Natural killer cell (primary cell): ENCODE measurements around the gene ADAMTS7. TPM values are rescaled to one million over a fixed set of nuclear protein-coding genes. Genes with fewer than 3 reads are reported as not detected.
A peak's percentile ranks its signal among the peaks of the same experiment; 100 is the strongest.
"Not testable (repeated sequence)": the region's sequence is repeated elsewhere in the genome, so short reads cannot be mapped to it uniquely, and the experiment has no call there.

Source experiments
- ATAC-seq, 3 donors: fragments of 150-1000 bp in 2 of 3; fragments of 200-7000 bp in 1 of 3; cut with Tn5 transposase; 1 replicate in 1 of 3; 2 replicates in 2 of 3; pipeline ENCODE4 v1.10.0; 2021; ENCODE audit warnings: mild to moderate bottlenecking in 2 of 3, moderate library complexity in 2 of 3
- DNase-seq, 2 donors: peaks; one replicate each; pipeline versions ENCODE4 v3.0.0 to v3.0.0-alpha.2; 2013 to 2021; ENCODE audit warnings: mixed read lengths in 1 of 2
- H3K27ac ChIP-seq: one replicate; pipeline ENCODE4 v1.5.1; 2013; ENCODE audit warnings: mild to moderate bottlenecking, low read length
- H3K27me3 ChIP-seq: one replicate; pipeline ENCODE4 v1.6.1; 2013; ENCODE audit warnings: low read length; ENCODE audit not compliant: control insufficient read depth, insufficient read depth
- H3K36me3 ChIP-seq: one replicate; pipeline ENCODE4 v1.6.1; 2013; ENCODE audit warnings: low read length; ENCODE audit not compliant: control insufficient read depth, insufficient read depth
- H3K4me1 ChIP-seq: one replicate; pipeline ENCODE4 v1.6.1; 2013; ENCODE audit warnings: low read length; ENCODE audit not compliant: control insufficient read depth, insufficient read depth
- H3K4me3 ChIP-seq: one replicate; pipeline ENCODE4 v1.5.1; 2013; ENCODE audit warnings: low read length
- H3K9me3 ChIP-seq: one replicate; pipeline ENCODE4 v1.6.1; 2013; ENCODE audit warnings: low read length; ENCODE audit not compliant: control insufficient read depth, insufficient read depth
- H3K27ac Mint-ChIP-seq, 2 donors: one replicate each; pipeline ENCODE4 v1.8.0; 2022; ENCODE audit warnings: mild to moderate bottlenecking in 2 of 2, mixed read lengths in 2 of 2, moderate library complexity in 1 of 2
- H3K27me3 Mint-ChIP-seq, 2 donors: one replicate each; pipeline ENCODE4 v1.8.0; 2022; ENCODE audit warnings: low read depth in 2 of 2, mixed read lengths in 2 of 2
- H3K36me3 Mint-ChIP-seq: one replicate; pipeline ENCODE4 v1.8.0; 2022; ENCODE audit warnings: mixed read lengths
- H3K4me1 Mint-ChIP-seq, 2 donors: one replicate each; pipeline ENCODE4 v1.8.0; 2022; ENCODE audit warnings: mixed read lengths in 2 of 2
- H3K4me3 Mint-ChIP-seq: one replicate; pipeline ENCODE4 v1.8.0; 2022; ENCODE audit warnings: mild to moderate bottlenecking, moderate library complexity, mixed read lengths
- H3K9me3 Mint-ChIP-seq, 2 donors: one replicate each; pipeline ENCODE4 v1.8.0; 2022; ENCODE audit warnings: mixed read lengths in 2 of 2
- WGBS: methylation state at CpG from one replicate; pipeline ENCODE4 v1.1.7; 2013; ENCODE audit warnings: missing lambda C conversion rate; ENCODE audit not compliant: insufficient coverage; 5-methylcytosine and 5-hydroxymethylcytosine counted together
- intact Hi-C: fragments of 100-400 bp; cut with micrococcal nuclease; formaldehyde crosslinking; loops from one replicate; pipeline ENCODE4 v1.14.2; 2022
- total RNA-seq, 4 donors: library from RNA; stranded (reverse); fragments of 120-200 nt in 1 of 4; gene quantifications; one replicate each; pipeline versions ENCODE4 v1.2.3 to v1.2.4, GENCODE V29; 2013 to 2022
- TF ChIP-seq, protein P1 (sequence below): fragments of 200-600 bp; IDR thresholded peaks from one replicate; pipeline ENCODE4 v1.8.0; 2022; ENCODE audit warnings: antibody characterized with exemption

The ADAMTS7 gene
- total RNA-seq, 3 donors from 2014 or later (not counting 1 experiment from before 2014, with no cell fraction given), result 0.10 to 0.16 TPM; not detected in 1

DNA sequence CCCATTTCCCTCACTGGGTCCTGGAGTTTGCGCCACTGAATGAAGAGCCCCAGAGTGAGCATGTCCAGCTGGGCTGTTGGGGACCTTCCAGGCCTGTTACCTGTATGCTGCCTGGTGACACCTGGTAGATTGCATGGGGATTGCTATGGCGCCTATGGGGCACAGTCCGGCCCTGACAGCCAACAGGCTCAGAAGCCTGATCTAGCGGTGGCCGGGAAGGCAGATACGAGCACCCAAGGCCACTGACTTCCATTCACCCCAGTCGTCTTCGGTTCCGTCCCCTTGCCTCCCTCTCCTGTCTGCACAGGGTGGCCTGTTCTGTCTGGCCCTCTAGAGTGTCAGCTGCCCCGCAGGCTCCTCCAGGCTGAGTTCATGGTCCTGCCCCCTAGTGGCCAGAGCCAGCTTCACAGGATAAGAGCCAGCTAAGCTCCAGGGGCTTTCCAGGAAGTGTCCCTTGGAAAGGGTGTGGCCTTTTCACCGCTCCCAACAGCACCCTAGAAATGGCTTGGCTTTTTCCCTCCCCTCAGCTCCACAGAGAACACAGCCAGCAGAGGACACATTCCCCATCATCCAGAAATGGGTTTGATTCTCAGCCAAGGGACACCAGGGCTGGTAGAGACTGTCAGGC lies 73.2 kb downstream of the ADAMTS7 start:
- WGBS, result 68% methylated on average over 11 of the region's 11 CpGs
- Mint-ChIP-seq H3K4me1 (peaks cover 0 to 17% of the 10 kb centered on the region in 2 donors), H3K27me3 (peaks cover 14 to 20% of the 10 kb centered on the region in 2 donors)
- ATAC-seq (peak; percentile 77 to 80 (median 77)), DNase-seq (peak in 1 of 2 donors; percentile 69)
- H3K9me3 Mint-ChIP-seq, H3K27ac ChIP-seq, intact Hi-C loops, H3K36me3 Mint-ChIP-seq, H3K27ac Mint-ChIP-seq, H3K4me3 ChIP-seq, H3K4me3 Mint-ChIP-seq, H3K4me1 ChIP-seq, H3K27me3 ChIP-seq, H3K9me3 ChIP-seq, H3K36me3 ChIP-seq: not testable (repeated sequence)
- TF ChIP-seq, protein P1, sequence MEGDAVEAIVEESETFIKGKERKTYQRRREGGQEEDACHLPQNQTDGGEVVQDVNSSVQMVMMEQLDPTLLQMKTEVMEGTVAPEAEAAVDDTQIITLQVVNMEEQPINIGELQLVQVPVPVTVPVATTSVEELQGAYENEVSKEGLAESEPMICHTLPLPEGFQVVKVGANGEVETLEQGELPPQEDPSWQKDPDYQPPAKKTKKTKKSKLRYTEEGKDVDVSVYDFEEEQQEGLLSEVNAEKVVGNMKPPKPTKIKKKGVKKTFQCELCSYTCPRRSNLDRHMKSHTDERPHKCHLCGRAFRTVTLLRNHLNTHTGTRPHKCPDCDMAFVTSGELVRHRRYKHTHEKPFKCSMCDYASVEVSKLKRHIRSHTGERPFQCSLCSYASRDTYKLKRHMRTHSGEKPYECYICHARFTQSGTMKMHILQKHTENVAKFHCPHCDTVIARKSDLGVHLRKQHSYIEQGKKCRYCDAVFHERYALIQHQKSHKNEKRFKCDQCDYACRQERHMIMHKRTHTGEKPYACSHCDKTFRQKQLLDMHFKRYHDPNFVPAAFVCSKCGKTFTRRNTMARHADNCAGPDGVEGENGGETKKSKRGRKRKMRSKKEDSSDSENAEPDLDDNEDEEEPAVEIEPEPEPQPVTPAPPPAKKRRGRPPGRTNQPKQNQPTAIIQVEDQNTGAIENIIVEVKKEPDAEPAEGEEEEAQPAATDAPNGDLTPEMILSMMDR, result peak; percentile 46

DNA sequence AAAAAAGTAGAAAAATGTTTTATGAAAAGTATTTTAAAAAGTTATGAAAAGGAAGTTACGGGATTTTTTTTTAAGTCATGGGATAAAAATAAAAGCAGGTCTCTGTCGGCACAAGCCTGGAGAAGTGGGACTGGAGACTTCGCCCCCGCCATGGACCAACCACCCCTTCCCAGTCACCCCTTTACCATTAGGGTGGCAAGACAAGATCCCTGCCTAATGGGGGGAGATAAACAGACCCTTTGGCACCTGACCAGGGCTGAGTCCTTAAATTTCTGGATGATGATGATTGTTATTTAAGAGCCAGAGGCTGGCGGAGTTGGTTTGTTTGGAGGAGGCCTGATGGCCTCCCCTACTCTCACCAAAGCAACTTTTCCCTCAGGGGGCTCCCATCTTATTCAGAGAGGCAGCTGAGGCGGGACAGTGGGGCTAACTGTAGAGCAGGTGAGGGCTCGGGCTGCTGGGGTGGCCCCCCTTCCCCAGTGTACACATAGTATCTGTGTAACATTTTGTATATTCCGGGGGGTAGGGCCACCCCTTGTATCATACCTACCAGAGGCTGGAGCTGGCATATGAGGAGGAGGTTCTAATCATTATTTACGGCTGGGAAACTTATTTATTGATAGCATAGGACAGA lies 74.0 kb downstream of the ADAMTS7 start:
- Mint-ChIP-seq H3K9me3 (no peaks in the 10 kb centered on the region), H3K36me3 (no peaks in the 10 kb centered on the region), H3K27ac (no peak overlapping the region), H3K27me3 (peaks cover 14 to 23% of the 10 kb centered on the region in 2 donors), H3K4me3 (no peak overlapping the region), H3K4me1 (peaks cover 0 to 17% of the 10 kb centered on the region in 2 donors)
- Histone ChIP-seq H3K27me3 (no peaks in the 10 kb centered on the region), H3K36me3 (no peaks in the 10 kb centered on the region), H3K9me3 (no peaks in the 10 kb centered on the region), H3K4me3 (no peak overlapping the region), H3K27ac (no peak overlapping the region), H3K4me1 (peaks cover 3% of the 10 kb centered on the region)
- WGBS, result 78% methylated on average over 3 of the region's 9 CpGs
- ATAC-seq (no peak), DNase-seq (no peak)
- intact Hi-C loops, result no loop called here
- TF ChIP-seq, protein P1, result no peak

DNA sequence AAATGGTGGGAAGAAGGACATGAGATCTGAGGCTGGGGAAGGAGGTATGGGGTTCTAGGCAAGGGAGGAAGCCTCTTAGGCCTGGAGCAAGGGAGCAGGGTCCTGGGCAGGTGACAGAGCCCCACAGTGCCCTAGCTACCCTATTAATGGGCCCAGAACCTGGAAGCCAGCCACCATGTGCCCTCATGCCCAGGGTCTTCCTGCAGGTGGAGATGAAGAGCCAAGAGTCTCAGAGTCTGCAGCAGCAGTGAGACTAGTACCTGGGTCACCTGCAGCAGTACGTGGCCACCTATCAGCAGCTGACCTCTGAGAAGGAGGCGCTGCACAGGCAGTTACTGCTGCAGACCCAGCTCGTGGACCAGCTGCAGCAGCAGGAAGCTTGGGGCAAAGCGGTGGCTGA lies 75.0 kb downstream of the ADAMTS7 start:
- H3K27me3 ChIP-seq, H3K9me3 ChIP-seq, H3K36me3 Mint-ChIP-seq, H3K27ac Mint-ChIP-seq, H3K27ac ChIP-seq, H3K9me3 Mint-ChIP-seq, H3K4me3 Mint-ChIP-seq, H3K4me3 ChIP-seq, DNase-seq, H3K36me3 ChIP-seq, H3K4me1 ChIP-seq, ATAC-seq, intact Hi-C loops: not testable (repeated sequence)
- WGBS, result 100% methylated on average over 1 of the region's 4 CpGs
- peaks cover 14 to 23% of the 10 kb centered on the region in 2 donors for H3K27me3 Mint-ChIP-seq
- peaks cover 0 to 11% of the 10 kb centered on the region in 2 donors for H3K4me1 Mint-ChIP-seq

DNA sequence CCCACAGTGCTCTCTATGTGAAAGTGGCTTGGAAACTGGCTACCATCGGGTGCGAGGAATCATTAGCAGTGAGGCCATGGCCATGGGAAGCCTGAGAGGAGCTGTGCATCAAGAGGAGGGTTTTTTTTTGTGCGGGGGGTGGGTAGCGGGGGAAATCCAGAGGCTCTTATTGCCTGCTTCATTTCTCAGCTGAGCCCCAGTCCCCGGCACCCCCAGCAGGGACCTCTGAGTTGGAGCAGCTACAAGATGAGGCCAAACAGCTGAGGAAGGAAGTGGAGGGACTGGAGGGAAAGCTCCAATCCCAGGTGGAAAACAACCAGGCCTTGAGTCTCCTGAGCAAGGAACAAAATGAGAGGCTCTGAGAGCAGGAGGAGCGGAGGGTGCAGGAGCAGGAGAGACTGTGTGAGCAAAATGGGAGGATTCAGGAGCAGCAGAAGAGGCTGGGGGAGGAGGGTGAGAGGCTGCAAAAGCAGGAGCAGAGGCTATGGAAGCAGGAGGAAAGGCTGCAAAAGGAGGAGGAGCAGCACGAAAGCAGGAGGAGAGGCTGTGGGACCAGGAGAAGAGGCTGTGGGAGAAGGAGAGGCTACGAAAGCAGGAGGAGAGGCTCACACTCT lies 76.7 kb downstream of the ADAMTS7 start:
- Histone ChIP-seq H3K4me3 (no peak overlapping the region), H3K27ac (no peak overlapping the region), H3K36me3 (no peaks in the 10 kb centered on the region), H3K4me1 (no peaks in the 10 kb centered on the region), H3K27me3 (no peaks in the 10 kb centered on the region), H3K9me3 (no peaks in the 10 kb centered on the region)
- ATAC-seq (no peak), DNase-seq (no peak)
- Mint-ChIP-seq H3K27ac (no peak overlapping the region), H3K4me3 (no peak overlapping the region), H3K9me3 (no peaks in the 10 kb centered on the region), H3K27me3 (peaks cover 14 to 23% of the 10 kb centered on the region in 2 donors), H3K36me3 (no peaks in the 10 kb centered on the region), H3K4me1 (no peaks in the 10 kb centered on the region)
- WGBS, result 90% methylated on average over 7 of the region's 8 CpGs
- intact Hi-C loops, result no loop called here
- TF ChIP-seq, protein P1, result no peak
